Right atrium auricular region (tissue), 2 donors: Measurements from ENCODE around the gene AMY1C. TPM values are rescaled to one million over a fixed set of nuclear protein-coding genes. Genes with fewer than 3 reads are reported as not detected.

Experiments used
- DNase-seq: peaks from one replicate; pipeline ENCODE4 v3.0.0-alpha.2; 2019; ENCODE audit warnings: low spot score
- H3K27ac ChIP-seq, 2 donors: fragments of 200-600 bp; sonication (generic); 1 replicate in 1 of 2; 2 replicates in 1 of 2; pipeline ENCODE4 v1.5.1; 2016 to 2019
- H3K27me3 ChIP-seq, 2 donors: fragments of 200-600 bp; sonication (generic); one replicate each; pipeline versions ENCODE4 v1.5.1 to v1.6.0; 2017 to 2019
- H3K36me3 ChIP-seq: fragments of 200-600 bp; sonication (generic); one replicate; pipeline ENCODE4 v1.5.1; 2016
- H3K4me1 ChIP-seq, 2 donors: fragments of 200-600 bp; sonication (generic); one replicate each; pipeline versions ENCODE4 v1.5.1 to v1.6.0; 2017 to 2019
- H3K4me3 ChIP-seq, 2 donors: fragments of 200-600 bp; sonication (generic); 1 replicate in 1 of 2; 2 replicates in 1 of 2; pipeline ENCODE4 v1.5.1; 2017 to 2019; ENCODE audit warnings: mild to moderate bottlenecking in 1 of 2, moderate library complexity in 1 of 2
- H3K9me3 ChIP-seq, 2 donors: fragments of 200-600 bp; sonication (generic); one replicate each; pipeline ENCODE4 v1.5.1; 2019
- CTCF ChIP-seq, 2 donors: fragments of 200-600 bp; sonication (generic); IDR thresholded peaks; one replicate each; pipeline ENCODE4 v1.5.1; 2019; ENCODE audit warnings: antibody characterized with exemption in 2 of 2
- total RNA-seq, 2 donors: library from RNA; depleted of rRNA; stranded (reverse); fragments of >200 nt; gene quantifications; one replicate each; pipeline ENCODE4 v1.1.0, GENCODE V29; 2016

Gene AMY1C
- total RNA-seq, 2 donors from 2014 or later, result not detected

DNA sequence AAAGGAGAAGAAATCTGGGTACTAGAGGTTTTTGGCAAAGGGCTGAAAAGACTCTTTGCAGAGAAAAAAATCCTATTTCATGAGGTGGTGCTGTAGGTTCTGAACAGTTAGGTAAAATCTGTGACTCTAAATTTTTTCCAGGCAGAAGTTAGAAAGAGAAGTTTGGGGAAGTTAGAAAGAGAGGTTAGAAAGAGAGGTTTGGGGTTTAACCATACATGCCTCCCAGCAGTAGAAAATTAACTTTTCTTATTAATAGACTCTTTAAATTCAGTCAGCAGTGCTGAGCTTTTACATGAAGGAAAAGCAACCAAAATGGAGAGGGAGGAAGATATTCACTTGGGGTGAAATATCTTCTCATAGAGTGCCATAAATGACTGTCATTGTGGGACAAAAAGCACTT is 12.2 kb downstream of the AMY1C start:
- Histone ChIP-seq H3K4me1 (no peaks in the 10 kb centered on the region), H3K36me3 (no peaks in the 10 kb centered on the region), H3K27me3 (no peaks in the 10 kb centered on the region), H3K4me3 (no peak overlapping the region), H3K9me3 (no peaks in the 10 kb centered on the region), H3K27ac (no peak overlapping the region)
- no peak for TF ChIP-seq CTCF (IDR thresholded peaks at IDR 0.05)
- no peak for DNase-seq

- no peak for DNase-seq
- no peak for TF ChIP-seq CTCF (IDR thresholded peaks at IDR 0.05)
- Histone ChIP-seq H3K9me3 (no peaks in the 10 kb centered on the region), H3K27ac (no peak overlapping the region), H3K4me3 (no peak overlapping the region), H3K4me1 (no peaks in the 10 kb centered on the region), H3K27me3 (no peaks in the 10 kb centered on the region), H3K36me3 (no peaks in the 10 kb centered on the region)
These were observed 30.2 kb downstream of the AMY1C start for GRCh38 chr1:103779932-103780331.

DNA sequence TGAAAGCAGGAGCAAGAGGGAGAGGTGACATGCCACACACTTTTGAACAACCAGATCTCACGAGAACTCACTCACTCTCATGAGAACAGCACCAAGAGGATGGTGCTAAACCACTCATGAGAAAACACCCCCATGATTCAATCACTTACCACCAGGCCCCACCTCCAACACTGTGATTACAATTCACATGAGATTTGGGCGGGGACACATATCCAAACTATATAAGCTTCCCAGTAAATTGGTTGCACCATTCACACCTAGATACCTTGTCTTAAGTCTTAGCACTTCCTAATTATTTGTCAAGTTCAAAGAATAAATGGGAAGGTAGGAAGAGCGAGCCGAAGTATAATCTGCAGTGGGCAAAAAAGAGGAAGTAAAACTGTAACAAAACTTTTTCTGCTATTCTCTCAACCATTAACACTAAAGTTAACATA is 34.3 kb downstream of the AMY1C start:
- no peak overlapping the region for H3K4me3 ChIP-seq
- no peaks in the 10 kb centered on the region for H3K27me3 ChIP-seq
- no peak for DNase-seq
- H3K27ac ChIP-seq, result no peak overlapping the region
- H3K36me3 ChIP-seq, result no peaks in the 10 kb centered on the region
- no peak for TF ChIP-seq CTCF (IDR thresholded peaks at IDR 0.05)
- no peaks in the 10 kb centered on the region for H3K9me3 ChIP-seq
- H3K4me1 ChIP-seq, result no peaks in the 10 kb centered on the region

DNA sequence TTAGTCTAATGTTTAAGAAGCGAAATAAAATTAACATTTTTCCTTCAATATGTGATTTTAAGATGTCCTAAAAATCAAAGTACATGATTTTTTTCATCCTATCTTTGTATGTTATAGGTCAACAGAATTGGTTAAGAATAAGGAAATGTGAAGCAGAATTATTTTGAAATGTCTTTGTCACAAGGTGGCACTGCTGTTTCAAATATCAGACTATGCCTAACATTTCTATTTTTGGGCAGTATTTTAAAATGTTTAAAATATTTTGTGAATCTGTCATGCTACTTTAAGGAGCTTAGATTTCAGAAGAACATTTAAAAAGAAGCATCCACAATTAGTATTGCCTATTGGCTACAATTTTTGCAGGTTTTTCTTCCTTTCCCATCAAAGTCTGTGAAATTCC is 38.7 kb downstream of the AMY1C start:
- no peak for DNase-seq
- Histone ChIP-seq H3K36me3 (no peaks in the 10 kb centered on the region), H3K27ac (no peak overlapping the region), H3K4me3 (no peak overlapping the region), H3K9me3 (no peaks in the 10 kb centered on the region), H3K4me1 (no peaks in the 10 kb centered on the region), H3K27me3 (no peaks in the 10 kb centered on the region)
- no peak for TF ChIP-seq CTCF (IDR thresholded peaks at IDR 0.05)

GRCh38 chr1:103790172-103790571 is 40.5 kb downstream of the AMY1C start:
- Histone ChIP-seq H3K27ac (no peak overlapping the region), H3K9me3 (no peaks in the 10 kb centered on the region), H3K27me3 (no peaks in the 10 kb centered on the region), H3K4me1 (no peaks in the 10 kb centered on the region), H3K4me3 (no peak overlapping the region), H3K36me3 (no peaks in the 10 kb centered on the region)
- TF ChIP-seq CTCF (IDR thresholded peaks at IDR 0.05), result no peak
- DNase-seq, result no peak

Other genes with a start within 250 kb of the AMY1C start
- gene RNPC3, start 224.2 kb upstream of the AMY1C start, total RNA-seq, result 10 to 100 TPM; 10.3 to 12.1 TPM
- 10 to 100 TPM; 25.1 to 37.1 TPM for gene AMY2B, start 178.3 kb upstream of the AMY1C start, total RNA-seq
- gene AMY2A, start 132.5 kb upstream of the AMY1C start, total RNA-seq, result 1 to 10 TPM in 1 of 2 donors, not detected in 1; 1.7 TPM
- gene AMY1A, start 94.1 kb upstream of the AMY1C start, total RNA-seq, result not detected
- gene AMY1B, start 53.7 kb upstream of the AMY1C start, total RNA-seq, result not detected